Suprapubic skin (tissue), 4 donors: ENCODE measurements around the gene CLC. TPM values are rescaled to one million over a fixed set of nuclear protein-coding genes. Genes with fewer than 3 reads are reported as not detected.
A peak's percentile ranks its signal among the peaks of the same experiment; 100 is the strongest.
"Not testable (repeated sequence)": the region's sequence is repeated elsewhere in the genome, so short reads cannot be mapped to it uniquely, and the experiment has no call there.

Experiments used
- DNase-seq, 2 donors: peaks; one replicate each; pipeline ENCODE4 v3.0.0-alpha.2; 2019; ENCODE audit warnings: low spot score in 2 of 2
- H3K27ac ChIP-seq: fragments of 200-600 bp; sonication (generic); one replicate; pipeline ENCODE4 v1.5.1; 2019
- H3K27me3 ChIP-seq: fragments of 200-600 bp; sonication (generic); one replicate; pipeline ENCODE4 v1.5.1; 2019
- H3K36me3 ChIP-seq: fragments of 200-600 bp; sonication (generic); one replicate; pipeline ENCODE4 v1.5.1; 2019
- H3K4me1 ChIP-seq: fragments of 200-600 bp; sonication (generic); one replicate; pipeline ENCODE4 v1.5.1; 2019
- H3K4me3 ChIP-seq: fragments of 200-600 bp; sonication (generic); one replicate; pipeline ENCODE4 v1.5.1; 2019; ENCODE audit warnings: mild to moderate bottlenecking
- H3K9me3 ChIP-seq: fragments of 200-600 bp; sonication (generic); one replicate; pipeline ENCODE4 v1.5.1; 2019
- EP300 ChIP-seq: sonication (generic); formaldehyde crosslinking; IDR thresholded peaks from one replicate; pipeline ENCODE4 v1.6.1; 2017; ENCODE audit warnings: antibody characterized with exemption
- POLR2A ChIP-seq, 2 donors: fragments of 450-650 bp; IDR thresholded peaks; one replicate each; pipeline ENCODE4 v1.6.1; 2017; ENCODE audit warnings: antibody characterized with exemption in 2 of 2, mild to moderate bottlenecking in 2 of 2, moderate library complexity in 2 of 2
- POLR2AphosphoS5 ChIP-seq, 3 donors: sonication (generic); formaldehyde crosslinking; IDR thresholded peaks; one replicate each; pipeline ENCODE4 v1.6.1; 2017; ENCODE audit warnings: antibody characterized with exemption in 3 of 3
- WGBS: methylation state at CpG from one replicate; pipeline ENCODE4 v1.1.5; 2018; 5-methylcytosine and 5-hydroxymethylcytosine counted together
- total RNA-seq, 4 donors: library from RNA; depleted of rRNA; stranded (reverse); fragments of >200 nt; gene quantifications; one replicate each; pipeline ENCODE4 v1.1.0, GENCODE V29; 2016
- TF ChIP-seq, protein P1 (sequence below), 2 donors: fragments of 200-600 bp in 1 of 2; fragments of 450-650 bp in 1 of 2; sonication (generic) in 1 of 2; IDR thresholded peaks; one replicate each; pipeline ENCODE4 v1.5.1; 2016 to 2019; ENCODE audit warnings: antibody characterized with exemption in 2 of 2, mild to moderate bottlenecking in 1 of 2, moderate library complexity in 1 of 2

Gene CLC
- total RNA-seq, 4 donors from 2014 or later = not detected

GRCh38 chr19:39765091-39766076, 27.6 kb upstream of the CLC start:
- no peak overlapping the region for H3K4me3 ChIP-seq
- no peak for TF ChIP-seq POLR2A (IDR thresholded peaks at IDR 0.05)
- TF ChIP-seq, protein P1, sequence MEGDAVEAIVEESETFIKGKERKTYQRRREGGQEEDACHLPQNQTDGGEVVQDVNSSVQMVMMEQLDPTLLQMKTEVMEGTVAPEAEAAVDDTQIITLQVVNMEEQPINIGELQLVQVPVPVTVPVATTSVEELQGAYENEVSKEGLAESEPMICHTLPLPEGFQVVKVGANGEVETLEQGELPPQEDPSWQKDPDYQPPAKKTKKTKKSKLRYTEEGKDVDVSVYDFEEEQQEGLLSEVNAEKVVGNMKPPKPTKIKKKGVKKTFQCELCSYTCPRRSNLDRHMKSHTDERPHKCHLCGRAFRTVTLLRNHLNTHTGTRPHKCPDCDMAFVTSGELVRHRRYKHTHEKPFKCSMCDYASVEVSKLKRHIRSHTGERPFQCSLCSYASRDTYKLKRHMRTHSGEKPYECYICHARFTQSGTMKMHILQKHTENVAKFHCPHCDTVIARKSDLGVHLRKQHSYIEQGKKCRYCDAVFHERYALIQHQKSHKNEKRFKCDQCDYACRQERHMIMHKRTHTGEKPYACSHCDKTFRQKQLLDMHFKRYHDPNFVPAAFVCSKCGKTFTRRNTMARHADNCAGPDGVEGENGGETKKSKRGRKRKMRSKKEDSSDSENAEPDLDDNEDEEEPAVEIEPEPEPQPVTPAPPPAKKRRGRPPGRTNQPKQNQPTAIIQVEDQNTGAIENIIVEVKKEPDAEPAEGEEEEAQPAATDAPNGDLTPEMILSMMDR (IDR thresholded peaks at IDR 0.05) = peak in 1 of 2 donors; percentile 57
- H3K27ac ChIP-seq = no peak overlapping the region
- no peaks in the 10 kb centered on the region for H3K9me3 ChIP-seq
- WGBS = 48% methylated on average over 16 of the region's 16 CpGs
- H3K4me1 ChIP-seq = no peaks in the 10 kb centered on the region
- no peaks in the 10 kb centered on the region for H3K36me3 ChIP-seq
- H3K27me3 ChIP-seq = peaks cover 6% of the 10 kb centered on the region
- no peak for DNase-seq

DNA sequence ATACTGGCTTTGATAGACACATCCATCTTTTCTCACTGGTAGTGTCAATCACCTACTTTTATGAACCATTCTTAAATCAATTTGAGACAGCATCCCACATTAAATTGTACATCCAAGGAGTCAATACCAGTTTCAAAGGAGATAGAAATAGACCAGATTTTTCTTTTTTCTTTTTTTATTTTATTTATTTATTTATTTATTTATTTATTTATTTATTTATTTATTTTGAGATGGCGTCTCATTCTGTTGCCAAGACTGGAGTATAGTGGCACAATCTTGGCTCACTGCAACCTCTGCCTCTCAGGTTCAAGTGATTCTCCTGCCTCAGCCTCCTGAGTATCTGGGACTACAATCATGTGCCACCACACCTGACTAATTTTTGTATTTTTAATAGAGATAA, 24.0 kb upstream of the CLC start:
- not testable (repeated sequence) for H3K9me3 ChIP-seq, DNase-seq, H3K36me3 ChIP-seq, H3K4me3 ChIP-seq, H3K4me1 ChIP-seq, H3K27ac ChIP-seq
- H3K27me3 ChIP-seq = peaks cover 28% of the 10 kb centered on the region
- WGBS = 85% methylated on average over 1 of the region's 1 CpG

GRCh38 chr19:39759457-39760184, 21.8 kb upstream of the CLC start:
- Histone ChIP-seq H3K36me3 (no peaks in the 10 kb centered on the region), H3K9me3 (no peaks in the 10 kb centered on the region), H3K27ac (no peak overlapping the region), H3K4me3 (no peak overlapping the region), H3K4me1 (no peaks in the 10 kb centered on the region), H3K27me3 (peaks cover 34% of the 10 kb centered on the region)
- DNase-seq = no peak
- no peak for TF ChIP-seq POLR2AphosphoS5 (IDR thresholded peaks at IDR 0.05)
- TF ChIP-seq EP300 = no peak
- TF ChIP-seq, protein P1 (IDR thresholded peaks at IDR 0.05) = no peak
- no peak for TF ChIP-seq POLR2A (IDR thresholded peaks at IDR 0.05)
- 66% methylated on average over 4 of the region's 4 CpGs for WGBS

- H3K4me3 ChIP-seq = no peak overlapping the region
- peaks cover 39% of the 10 kb centered on the region for H3K27me3 ChIP-seq
- 61% methylated on average over 3 of the region's 3 CpGs for WGBS
Observed at GRCh38 chr19:39754971-39755370, 17.1 kb upstream of the CLC start.

DNA sequence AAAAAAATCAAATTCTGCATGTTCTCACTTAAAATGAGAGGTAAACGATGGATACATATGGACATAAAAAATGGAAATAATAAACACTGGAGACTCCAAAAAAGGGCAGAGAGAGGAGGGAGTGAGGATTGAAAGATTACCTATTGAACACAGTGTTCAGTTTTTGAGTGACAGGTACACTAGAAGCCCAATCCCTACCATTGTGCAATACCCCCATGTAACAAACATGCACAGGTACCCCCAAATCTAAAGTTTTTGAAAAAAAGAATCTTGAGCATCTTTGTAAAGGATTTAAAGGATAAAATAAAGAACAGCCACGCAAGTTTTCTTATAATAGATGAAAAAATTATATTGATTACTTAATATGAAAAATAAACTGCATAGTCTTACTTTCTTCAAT, 16.7 kb upstream of the CLC start:
- TF ChIP-seq POLR2A (IDR thresholded peaks at IDR 0.05) (no peak), EP300 (no peak), POLR2AphosphoS5 (IDR thresholded peaks at IDR 0.05) (no peak)
- TF ChIP-seq, protein P1 (IDR thresholded peaks at IDR 0.05) = no peak
- DNase-seq = no peak
- 79% methylated on average over 2 of the region's 2 CpGs for WGBS
- no peaks in the 10 kb centered on the region for H3K4me1 ChIP-seq
- no peak overlapping the region for H3K4me3 ChIP-seq
- no peaks in the 10 kb centered on the region for H3K36me3 ChIP-seq
- no peak overlapping the region for H3K27ac ChIP-seq
- peaks cover 37% of the 10 kb centered on the region for H3K27me3 ChIP-seq
- no peaks in the 10 kb centered on the region for H3K9me3 ChIP-seq

More at GRCh38 chr19:39754971-39755370, 17.1 kb upstream of the CLC start:
- Histone ChIP-seq H3K4me1 (no peaks in the 10 kb centered on the region), H3K9me3 (no peaks in the 10 kb centered on the region), H3K36me3 (no peaks in the 10 kb centered on the region), H3K27ac (no peak overlapping the region)
- TF ChIP-seq EP300 (no peak), POLR2A (IDR thresholded peaks at IDR 0.05) (no peak), POLR2AphosphoS5 (IDR thresholded peaks at IDR 0.05) (no peak)
- TF ChIP-seq, protein P1 (IDR thresholded peaks at IDR 0.05) = no peak
- no peak for DNase-seq
